Small intestine (tissue), 7 donors: ENCODE results near the gene MARCHF9. TPM values are rescaled to one million over a fixed set of nuclear protein-coding genes. Genes with fewer than 3 reads are reported as not detected.

Source experiments
- DNase-seq, 2 donors: peaks; one replicate each; pipeline versions ENCODE4 v3.0.0 to v3.0.0-alpha.2; 2013
- FAIRE-seq: peaks from 2 replicates; lab custom pipeline; 2012; peaks lifted over from hg19 to GRCh38; lab: Jason Lieb, UNC
- H3K27ac ChIP-seq, 3 donors: one replicate each; pipeline ENCODE4 v1.5.1; 2013; ENCODE audit warnings: low read length in 2 of 3, mild to moderate bottlenecking in 2 of 3, control low read depth in 1 of 3, inconsistent platforms in 1 of 3, low read depth in 1 of 3, moderate library complexity in 1 of 3
- H3K27me3 ChIP-seq, 3 donors: one replicate each; pipeline ENCODE4 v1.6.1; 2013; ENCODE audit warnings: low read length in 3 of 3, inconsistent platforms in 1 of 3; ENCODE audit not compliant: control insufficient read depth in 3 of 3, insufficient read depth in 3 of 3
- H3K36me3 ChIP-seq, 3 donors: one replicate each; pipeline ENCODE4 v1.6.1; 2013; ENCODE audit warnings: low read length in 3 of 3, inconsistent platforms in 1 of 3, low read depth in 1 of 3, mild to moderate bottlenecking in 1 of 3, moderate library complexity in 1 of 3; ENCODE audit not compliant: control insufficient read depth in 3 of 3, insufficient read depth in 2 of 3
- H3K4me1 ChIP-seq, 3 donors: one replicate each; pipeline ENCODE4 v1.6.1; 2013; ENCODE audit warnings: low read length in 2 of 3, inconsistent platforms in 1 of 3, low read depth in 1 of 3, mild to moderate bottlenecking in 1 of 3, moderate library complexity in 1 of 3; ENCODE audit not compliant: control insufficient read depth in 3 of 3, insufficient read depth in 2 of 3
- H3K4me3 ChIP-seq, 3 donors: one replicate each; pipeline ENCODE4 v1.5.1; 2013; ENCODE audit warnings: low read length in 3 of 3, control low read depth in 1 of 3, inconsistent platforms in 1 of 3, low read depth in 1 of 3, mild to moderate bottlenecking in 1 of 3, moderate library complexity in 1 of 3
- H3K9me3 ChIP-seq, 2 donors: one replicate each; pipeline ENCODE4 v1.6.1; 2013; ENCODE audit warnings: low read depth in 1 of 2, low read length in 1 of 2; ENCODE audit not compliant: control insufficient read depth in 2 of 2, insufficient read depth in 1 of 2
- WGBS, 3 donors: extraction: QIAGEN DNeasy Blood & Tissue Kit; methylation state at CpG; one replicate each; pipeline ENCODE4 v1.1.7; 2013; 5-methylcytosine and 5-hydroxymethylcytosine counted together
- polyA plus RNA-seq, 4 donors: library from polyadenylated mRNA; stranded (reverse) in 3 of 4; unstranded in 1 of 4; fragments of 200-250 nt in 3 of 4; fragments of 120-200 nt in 1 of 4; gene quantifications; one replicate each; pipeline versions ENCODE4 v1.2.1 to v1.2.3, GENCODE V29; 2013
- donor health status: healthy with polysubstance abuse.
- donor health status: control.
- donor health status: control.
- donor health status: Bipolar disorder and iron deficiency.
- donor health status: healthy.

MARCHF9 gene
- polyA plus RNA-seq, 4 donors = 8.4 to 29.2 (median 11.4) TPM

DNA sequence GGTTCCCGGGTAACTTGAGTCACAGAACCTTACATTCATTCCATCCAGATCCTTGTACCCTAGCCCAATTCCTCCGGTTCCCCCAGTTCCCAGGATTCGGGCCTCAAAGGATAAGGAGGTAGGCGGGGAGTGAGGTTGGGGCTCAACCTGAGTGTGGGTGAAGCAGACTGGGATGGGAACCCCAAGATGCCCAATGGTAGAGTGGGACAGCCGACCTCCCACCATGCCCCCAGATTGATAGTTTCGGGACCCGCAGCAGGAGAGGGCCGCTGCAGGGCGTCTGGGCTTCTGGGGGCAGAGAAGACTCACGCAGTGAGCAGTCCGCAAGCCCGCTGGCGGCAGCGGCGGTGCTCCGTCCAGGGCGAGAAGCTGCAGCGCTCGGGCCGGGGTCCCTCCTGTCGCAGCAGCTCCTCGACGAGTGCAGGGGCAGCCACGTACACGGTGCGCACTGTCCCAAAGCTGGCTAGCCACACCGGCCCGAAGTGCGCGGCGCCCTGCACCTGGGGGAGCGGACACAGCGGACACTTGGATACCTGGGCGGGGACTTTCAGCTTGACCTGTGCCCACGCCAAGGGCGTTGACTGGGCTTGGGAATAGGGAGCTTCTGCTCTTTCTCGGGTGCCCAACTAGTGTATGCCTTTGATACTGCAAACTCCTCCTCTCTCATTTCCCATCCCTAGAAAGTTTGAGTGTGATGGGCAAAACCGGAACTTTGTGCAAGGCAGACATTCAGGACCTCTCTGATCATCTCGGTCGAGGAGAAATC, 11.0 kb downstream of the MARCHF9 start:
- Histone ChIP-seq H3K4me1 (peaks cover 2 to 32% (median 5%) of the 10 kb centered on the region in 3 donors), H3K36me3 (peaks cover 0 to 29% (median 0%) of the 10 kb centered on the region in 3 donors), H3K9me3 (no peaks in the 10 kb centered on the region), H3K4me3 (peak overlapping the region in 2 of 3 donors; percentile 34 to 51), H3K27me3 (peaks cover 3 to 45% (median 10%) of the 10 kb centered on the region in 3 donors), H3K27ac (no peak overlapping the region)
- WGBS, 3 donors = 1 to 4% (median 3%) methylated on average over 39 to 40 of the region's 40 CpGs
- no peak for FAIRE-seq
- DNase-seq = no peak

- Histone ChIP-seq H3K4me3 (peak within 1 kb of the TSS in 2 of 3 donors; percentile 34 to 51), H3K27me3 (peaks cover 3 to 45% (median 10%) of the 10 kb centered on the region in 3 donors)
Measured at GRCh38 chr12:57766464-57767304, 11.8 kb downstream of the MARCHF9 start, which contains the start of gene CYP27B1. Gene CYP27B1 (minus strand): TSS chr12:57767078. CDS start chr12:57767041, 37 bp downstream.

DNA sequence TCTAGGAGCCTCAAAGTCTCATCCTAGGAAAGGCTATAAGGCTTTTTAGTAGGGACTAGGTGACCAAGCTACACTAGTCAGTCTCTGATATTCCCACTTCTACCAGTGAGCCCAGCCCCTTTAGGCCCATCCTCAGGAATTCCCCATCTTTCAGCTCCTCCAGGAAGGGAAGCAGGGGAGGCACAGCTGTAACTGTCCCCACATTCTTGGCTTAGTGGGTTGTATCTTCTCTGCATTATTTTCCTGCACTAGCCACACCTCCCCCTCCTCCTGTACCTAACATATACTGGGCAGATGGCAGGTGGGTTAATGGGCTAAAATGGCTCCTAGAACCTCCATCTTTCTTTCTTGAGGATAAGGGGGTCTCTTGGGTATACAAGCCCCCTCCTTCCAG, 12.4 kb downstream of the MARCHF9 start:
- H3K36me3 ChIP-seq = peaks cover 0 to 23% (median 0%) of the 10 kb centered on the region in 3 donors
- FAIRE-seq (no peak), DNase-seq (no peak)
- no peak overlapping the region for H3K4me3 ChIP-seq
- H3K9me3 ChIP-seq = no peaks in the 10 kb centered on the region
- H3K27ac ChIP-seq = no peak overlapping the region
- H3K27me3 ChIP-seq = peaks cover 3 to 45% (median 10%) of the 10 kb centered on the region in 3 donors
- peaks cover 2 to 40% (median 9%) of the 10 kb centered on the region in 3 donors for H3K4me1 ChIP-seq

More at GRCh38 chr12:57766464-57767304, 11.8 kb downstream of the MARCHF9 start, which contains the start of gene CYP27B1:
- FAIRE-seq (no peak), DNase-seq (no peak)
- H3K27ac ChIP-seq = no peak within 1 kb of the TSS
- WGBS, 3 donors = 6 to 8% (median 7%) methylated on average over 35 to 38 of the region's 38 CpGs
- peaks cover 0 to 27% (median 0%) of the 10 kb centered on the region in 3 donors for H3K36me3 ChIP-seq
- peaks cover 2 to 40% (median 9%) of the 10 kb centered on the region in 3 donors for H3K4me1 ChIP-seq
- H3K9me3 ChIP-seq = no peaks in the 10 kb centered on the region

DNA sequence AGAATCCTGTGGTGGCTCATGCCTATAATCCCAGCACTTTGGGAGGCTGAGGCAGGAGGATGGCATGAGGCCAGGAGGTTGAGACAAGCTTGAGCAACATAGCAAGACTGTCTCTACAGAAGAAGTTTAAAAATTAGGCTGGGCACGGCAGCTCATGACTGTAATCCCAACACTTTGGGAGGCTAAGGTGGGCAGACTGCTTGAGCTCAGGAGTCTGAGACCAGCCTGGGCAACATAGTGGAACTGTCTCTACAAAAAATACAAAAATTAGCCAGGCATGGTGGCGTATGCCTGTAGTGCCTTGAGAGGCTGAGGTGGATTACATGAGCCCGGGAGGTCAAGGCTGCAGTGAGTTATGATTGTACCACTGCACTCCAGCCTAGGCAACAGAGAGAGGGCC, 13.0 kb downstream of the MARCHF9 start:
- 92 to 93% (median 92%) methylated on average over 3 of the region's 3 CpGs for WGBS, 3 donors
- Histone ChIP-seq H3K27me3 (peaks cover 3 to 45% (median 10%) of the 10 kb centered on the region in 3 donors), H3K36me3 (peaks cover 0 to 23% (median 0%) of the 10 kb centered on the region in 3 donors), H3K4me3 (no peak overlapping the region), H3K9me3 (no peaks in the 10 kb centered on the region), H3K27ac (no peak overlapping the region), H3K4me1 (peaks cover 2 to 40% (median 9%) of the 10 kb centered on the region in 3 donors)
- DNase-seq (no peak), FAIRE-seq (no peak)

DNA sequence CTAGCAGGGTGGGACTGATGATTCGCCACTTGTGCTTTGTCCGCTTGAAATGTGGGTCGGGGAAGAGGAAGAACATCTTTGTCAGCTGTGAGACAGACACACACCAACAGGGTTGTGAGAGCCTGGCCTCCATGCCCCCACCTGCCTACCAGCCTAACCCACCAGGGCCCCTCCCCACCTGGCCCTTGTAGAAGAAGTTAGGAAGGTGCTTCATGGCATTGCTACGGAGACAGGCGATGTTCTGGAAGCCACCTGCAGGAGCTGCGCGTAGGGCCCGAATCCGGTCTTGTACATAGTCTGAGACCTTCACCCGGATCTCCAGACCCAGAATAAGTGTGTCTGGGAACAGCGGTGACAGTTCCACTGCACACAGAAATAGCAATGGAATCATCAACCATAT, 14.7 kb downstream of the MARCHF9 start:
- Histone ChIP-seq H3K4me3 (no peak overlapping the region), H3K36me3 (peaks cover 0 to 23% (median 0%) of the 10 kb centered on the region in 3 donors), H3K4me1 (peaks cover 2 to 35% (median 9%) of the 10 kb centered on the region in 3 donors), H3K27ac (no peak overlapping the region), H3K27me3 (peaks cover 3 to 32% (median 3%) of the 10 kb centered on the region in 3 donors), H3K9me3 (no peaks in the 10 kb centered on the region)
- FAIRE-seq (no peak), DNase-seq (no peak)
- WGBS, 3 donors = 97 to 99% (median 98%) methylated on average over 11 of the region's 11 CpGs

GRCh38 chr12:57770734-57771133, 15.8 kb downstream of the MARCHF9 start:
- H3K27ac ChIP-seq = no peak overlapping the region
- DNase-seq (no peak), FAIRE-seq (no peak)
- peaks cover 3 to 20% (median 3%) of the 10 kb centered on the region in 3 donors for H3K27me3 ChIP-seq
- H3K4me3 ChIP-seq = no peak overlapping the region
- peaks cover 0 to 23% (median 0%) of the 10 kb centered on the region in 3 donors for H3K36me3 ChIP-seq
- peaks cover 0 to 26% (median 9%) of the 10 kb centered on the region in 3 donors for H3K4me1 ChIP-seq
- H3K9me3 ChIP-seq = no peaks in the 10 kb centered on the region
- WGBS, 3 donors = 78 to 86% (median 85%) methylated on average over 4 of the region's 4 CpGs

DNA sequence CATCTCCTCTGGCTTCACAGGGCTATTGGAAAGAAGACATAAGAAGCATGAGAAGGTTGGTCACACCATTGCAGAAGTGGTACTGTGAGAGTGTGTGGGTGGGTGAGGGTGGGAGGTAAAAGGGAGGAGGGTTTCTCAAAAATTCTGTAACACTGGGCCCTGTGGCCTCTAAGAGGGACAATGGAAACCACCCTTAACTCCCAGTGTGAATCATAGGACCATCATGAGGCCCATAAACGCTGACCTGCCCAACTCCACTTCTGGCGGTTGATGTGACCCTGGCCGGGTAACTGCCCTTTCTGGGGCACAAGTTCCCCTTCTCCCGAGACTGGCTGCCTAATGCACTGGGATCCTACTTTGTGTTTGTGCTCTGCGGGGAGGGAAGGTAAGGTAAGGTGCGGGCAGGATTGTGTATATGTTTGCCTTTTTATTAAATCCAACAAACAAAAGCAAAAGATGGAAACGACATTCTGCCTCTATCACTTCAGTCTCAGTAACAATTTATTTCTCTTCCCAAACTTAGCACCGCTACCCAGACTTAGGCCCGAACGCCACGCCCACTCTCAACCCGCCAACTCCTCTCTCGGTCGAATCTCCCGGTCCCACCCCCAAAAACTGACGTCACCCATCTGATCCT, 16.5 kb downstream of the MARCHF9 start:
- no peak for FAIRE-seq
- 3 to 4% (median 3%) methylated on average over 16 of the region's 16 CpGs for WGBS, 3 donors

More for the DNA sequence above, 16.5 kb downstream of the MARCHF9 start:
- peaks cover 0 to 25% (median 0%) of the 10 kb centered on the region in 3 donors for H3K36me3 ChIP-seq
- H3K27ac ChIP-seq = peak overlapping the region in 2 of 3 donors; percentile 96 to 98
- peaks cover 3 to 14% (median 3%) of the 10 kb centered on the region in 3 donors for H3K27me3 ChIP-seq
- DNase-seq = peak in 1 of 2 donors; percentile 76
- peaks cover 0 to 20% (median 4%) of the 10 kb centered on the region in 3 donors for H3K4me1 ChIP-seq
- H3K4me3 ChIP-seq = peak overlapping the region; percentile 62 to 96 (median 83)
- no peaks in the 10 kb centered on the region for H3K9me3 ChIP-seq
